Activated T-cell treated with anti-CD3 and anti-CD28 coated beads, Interleukin-2, amount 50 U/mL, for 72 hours (primary cell): ENCODE results near the gene TSKU. TPM values are rescaled to one million over a fixed set of nuclear protein-coding genes. Genes with fewer than 3 reads are reported as not detected.
"Not testable (repeated sequence)": the region's sequence is repeated elsewhere in the genome, so short reads cannot be mapped to it uniquely, and the experiment has no call there.

Source experiments
- ATAC-seq, 2 donors: fragments of 150-1000 bp; cut with Tn5 transposase; replicated peaks in 1 of 2; 2 replicates each; pipeline ENCODE4 v1.10.0; 2021; ENCODE audit warnings: moderate library complexity in 2 of 2, mild to moderate bottlenecking in 1 of 2
- DNase-seq, 2 donors: peaks; one replicate each; pipeline ENCODE4 v3.0.0; 2021 to 2022; ENCODE audit warnings: mixed read lengths in 1 of 2
- H3K27ac Mint-ChIP-seq: one replicate; pipeline ENCODE4 v1.8.0; 2022; ENCODE audit warnings: mild to moderate bottlenecking, moderate library complexity, mixed read lengths
- H3K27me3 Mint-ChIP-seq: one replicate; pipeline ENCODE4 v1.8.0; 2022; ENCODE audit warnings: low read depth, mixed read lengths
- H3K36me3 Mint-ChIP-seq, 2 donors: one replicate each; pipeline ENCODE4 v1.8.0; 2022; ENCODE audit warnings: mixed read lengths in 2 of 2, mild to moderate bottlenecking in 1 of 2; ENCODE audit not compliant: insufficient read depth in 2 of 2
- H3K4me1 Mint-ChIP-seq: one replicate; pipeline ENCODE4 v1.8.0; 2022; ENCODE audit warnings: low read depth, mixed read lengths
- H3K4me3 Mint-ChIP-seq, 2 donors: one replicate each; pipeline ENCODE4 v1.8.0; 2022; ENCODE audit warnings: mild to moderate bottlenecking in 2 of 2, mixed read lengths in 2 of 2, moderate library complexity in 2 of 2
- H3K9me3 Mint-ChIP-seq, 2 donors: one replicate each; pipeline ENCODE4 v1.8.0; 2022; ENCODE audit warnings: mixed read lengths in 2 of 2
- total RNA-seq, 2 donors: library from RNA; stranded (reverse); gene quantifications; one replicate each; pipeline ENCODE4 v1.2.3, GENCODE V29; 2022

The TSKU gene
- total RNA-seq, 2 donors from 2014 or later = 1.4 to 3.6 TPM

- H3K4me1 Mint-ChIP-seq = peaks cover 51% of the 10 kb centered on the region
- ATAC-seq (no peak), DNase-seq (no peak)
- H3K4me3 Mint-ChIP-seq = no peak overlapping the region
- H3K27ac Mint-ChIP-seq = no peak overlapping the region
- no peaks in the 10 kb centered on the region for H3K9me3 Mint-ChIP-seq
- no peaks in the 10 kb centered on the region for H3K36me3 Mint-ChIP-seq
- peaks cover 26% of the 10 kb centered on the region for H3K27me3 Mint-ChIP-seq
Measured at GRCh38 chr11:76808171-76808570, 25.0 kb downstream of the TSKU start.

- DNase-seq (no peak), ATAC-seq (no peak)
- H3K27ac Mint-ChIP-seq = no peak overlapping the region
- H3K4me3 Mint-ChIP-seq = no peak overlapping the region
- H3K27me3 Mint-ChIP-seq = peaks cover 26% of the 10 kb centered on the region
- no peaks in the 10 kb centered on the region for H3K36me3 Mint-ChIP-seq
- peaks cover 43% of the 10 kb centered on the region for H3K4me1 Mint-ChIP-seq
- H3K9me3 Mint-ChIP-seq = no peaks in the 10 kb centered on the region
Measured at GRCh38 chr11:76808996-76809395, 25.8 kb downstream of the TSKU start.

DNA sequence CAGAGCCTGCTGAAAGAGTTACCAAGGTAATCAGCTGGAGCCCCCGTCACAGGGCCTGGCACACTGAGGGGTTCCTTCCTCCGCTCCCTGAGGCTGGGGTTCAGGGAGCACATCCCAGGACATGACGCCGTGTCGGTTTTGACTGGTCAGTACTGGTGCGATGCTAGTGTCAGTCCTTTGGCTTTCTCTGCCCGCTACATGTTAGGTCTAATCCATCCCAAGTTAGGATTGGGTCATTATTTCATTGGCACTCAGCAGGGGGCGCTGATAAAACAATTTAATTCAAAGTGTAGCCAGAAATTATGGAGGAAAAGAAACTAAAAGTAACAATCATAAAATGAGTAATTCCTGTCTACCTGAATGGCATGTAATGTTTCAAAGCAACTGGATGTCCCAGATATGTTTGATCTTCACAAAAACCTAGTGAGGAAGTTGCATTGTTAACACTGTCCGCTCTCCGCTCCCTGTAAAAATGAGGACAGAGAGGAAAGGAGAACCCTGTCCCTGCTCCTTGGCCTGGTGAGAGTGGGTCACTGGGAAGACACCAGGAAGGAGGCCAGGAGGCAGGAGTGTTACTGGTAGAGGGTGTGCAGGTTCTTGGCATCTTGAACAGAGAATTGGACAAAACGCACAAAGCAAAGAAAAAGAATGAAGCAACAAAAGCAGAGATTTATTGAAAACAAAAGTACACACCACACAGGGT lies 27.1 kb downstream of the TSKU start:
- H3K27me3 Mint-ChIP-seq = peaks cover 26% of the 10 kb centered on the region
- H3K36me3 Mint-ChIP-seq = peaks cover under 1 to 3% of the 10 kb centered on the region in 2 donors
- peaks cover under 1 to 1% of the 10 kb centered on the region in 2 donors for H3K9me3 Mint-ChIP-seq
- peak overlapping the region; percentile 5 to 60 for H3K4me3 Mint-ChIP-seq
- ATAC-seq (peak; percentile 48 to 53), DNase-seq (peak; percentile 54 to 61)
- H3K27ac Mint-ChIP-seq = peak overlapping the region; percentile 66
- peaks cover 30% of the 10 kb centered on the region for H3K4me1 Mint-ChIP-seq

DNA sequence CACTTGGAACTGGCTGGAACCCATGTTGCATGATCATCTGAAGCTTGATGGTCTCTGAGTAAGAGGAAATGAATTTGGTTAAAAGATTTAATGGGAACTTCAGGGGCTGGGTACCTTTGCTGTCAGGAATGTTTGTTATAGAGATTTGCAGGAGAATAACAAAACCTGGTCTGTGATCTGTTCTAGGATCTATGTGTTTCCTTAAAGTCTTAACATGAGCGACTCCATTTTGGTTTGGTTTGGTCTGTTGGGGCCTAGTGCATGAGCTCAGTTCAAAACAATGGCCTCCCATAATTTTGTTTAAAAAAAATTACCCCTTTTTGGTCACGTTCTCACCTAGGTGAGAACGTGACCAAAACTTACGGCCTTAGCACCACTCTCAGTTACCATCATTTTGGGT lies 28.1 kb downstream of the TSKU start:
- Mint-ChIP-seq H3K4me1 (peaks cover 20% of the 10 kb centered on the region), H3K27me3 (peaks cover 24% of the 10 kb centered on the region), H3K9me3 (peaks cover 2 to 7% of the 10 kb centered on the region in 2 donors), H3K4me3 (no peak overlapping the region), H3K36me3 (peaks cover 3 to 10% of the 10 kb centered on the region in 2 donors), H3K27ac (no peak overlapping the region)
- DNase-seq (no peak), ATAC-seq (no peak)

DNA sequence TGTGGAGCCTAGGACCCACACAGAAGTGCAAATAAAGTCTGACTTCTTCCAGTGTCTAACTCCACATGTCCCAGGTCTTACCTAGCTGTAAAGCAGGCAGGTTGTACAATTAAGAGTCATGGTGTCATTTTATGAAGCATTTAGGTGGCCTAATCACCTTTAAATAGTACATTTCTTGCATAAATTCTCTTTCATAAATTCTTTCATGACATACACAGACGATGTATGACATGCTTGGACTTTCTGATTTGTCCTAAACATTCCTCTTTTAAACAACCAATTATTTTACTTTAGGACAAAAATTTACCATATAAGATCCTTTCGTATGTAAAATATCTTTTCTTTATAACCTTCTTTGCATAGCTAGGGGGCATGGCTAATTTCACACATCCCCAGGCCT lies 31.3 kb downstream of the TSKU start:
- H3K4me3 Mint-ChIP-seq = no peak overlapping the region
- H3K4me1 Mint-ChIP-seq = peaks cover 7% of the 10 kb centered on the region
- H3K9me3 Mint-ChIP-seq = peaks cover 7 to 14% of the 10 kb centered on the region in 2 donors
- H3K27me3 Mint-ChIP-seq = peaks cover 21% of the 10 kb centered on the region
- ATAC-seq (no peak), DNase-seq (no peak)
- no peak overlapping the region for H3K27ac Mint-ChIP-seq
- H3K36me3 Mint-ChIP-seq = peaks cover 5 to 19% of the 10 kb centered on the region in 2 donors

DNA sequence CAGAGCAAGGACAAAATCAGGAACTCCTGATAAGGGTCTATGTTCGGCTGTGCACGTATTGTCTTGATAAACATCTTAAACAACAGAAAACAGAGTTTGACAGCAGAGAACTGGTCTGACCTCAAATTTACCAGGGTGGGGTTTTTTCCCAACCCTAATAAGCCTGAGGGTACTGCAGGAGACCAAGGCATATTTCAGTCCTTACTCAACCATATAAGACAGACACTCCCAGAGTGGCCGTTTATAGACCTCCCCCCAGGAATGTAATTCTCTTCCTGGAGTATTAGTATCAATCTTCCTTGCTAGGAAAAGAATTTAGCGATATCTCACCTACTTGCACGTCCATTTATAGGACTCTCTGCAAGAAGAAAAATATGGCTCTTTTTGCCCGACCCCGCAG lies 32.5 kb downstream of the TSKU start:
- not testable (repeated sequence) for H3K4me3 Mint-ChIP-seq, DNase-seq, H3K4me1 Mint-ChIP-seq, ATAC-seq, H3K27ac Mint-ChIP-seq
- H3K9me3 Mint-ChIP-seq = peaks cover 7 to 14% of the 10 kb centered on the region in 2 donors
- peaks cover 7 to 21% of the 10 kb centered on the region in 2 donors for H3K36me3 Mint-ChIP-seq
- peaks cover 21% of the 10 kb centered on the region for H3K27me3 Mint-ChIP-seq

DNA sequence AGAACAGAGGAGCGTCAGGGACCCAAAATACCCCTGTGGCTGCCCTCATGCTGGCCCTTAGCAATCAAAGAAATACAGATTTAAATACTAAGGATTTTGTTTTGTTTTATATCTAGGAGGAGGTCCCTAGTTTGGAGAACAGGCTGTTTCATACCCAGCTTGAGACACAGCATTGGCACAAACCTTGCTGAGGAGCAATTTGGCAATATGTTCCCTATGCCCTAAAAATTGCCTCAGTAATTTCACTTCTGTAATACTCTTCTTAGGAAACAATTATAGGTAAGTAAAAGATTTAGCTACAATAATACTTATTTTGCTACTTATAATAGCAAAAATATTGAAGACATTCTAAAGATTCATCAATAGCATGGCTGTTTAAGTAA lies 37.0 kb downstream of the TSKU start:
- peaks cover 11% of the 10 kb centered on the region for H3K4me1 Mint-ChIP-seq
- H3K27ac Mint-ChIP-seq = no peak overlapping the region
- H3K9me3 Mint-ChIP-seq = peaks cover 6 to 14% of the 10 kb centered on the region in 2 donors
- H3K4me3 Mint-ChIP-seq = no peak overlapping the region
- DNase-seq (no peak), ATAC-seq (no peak)
- peaks cover 21% of the 10 kb centered on the region for H3K27me3 Mint-ChIP-seq
- H3K36me3 Mint-ChIP-seq = peaks cover 7 to 19% of the 10 kb centered on the region in 2 donors

- Mint-ChIP-seq H3K4me1 (peaks cover 11% of the 10 kb centered on the region), H3K27me3 (peaks cover 14% of the 10 kb centered on the region)
- H3K9me3 Mint-ChIP-seq, ATAC-seq, H3K27ac Mint-ChIP-seq, H3K36me3 Mint-ChIP-seq, DNase-seq, H3K4me3 Mint-ChIP-seq: not testable (repeated sequence)
Measured at GRCh38 chr11:76821396-76821795, 38.2 kb downstream of the TSKU start.

DNA sequence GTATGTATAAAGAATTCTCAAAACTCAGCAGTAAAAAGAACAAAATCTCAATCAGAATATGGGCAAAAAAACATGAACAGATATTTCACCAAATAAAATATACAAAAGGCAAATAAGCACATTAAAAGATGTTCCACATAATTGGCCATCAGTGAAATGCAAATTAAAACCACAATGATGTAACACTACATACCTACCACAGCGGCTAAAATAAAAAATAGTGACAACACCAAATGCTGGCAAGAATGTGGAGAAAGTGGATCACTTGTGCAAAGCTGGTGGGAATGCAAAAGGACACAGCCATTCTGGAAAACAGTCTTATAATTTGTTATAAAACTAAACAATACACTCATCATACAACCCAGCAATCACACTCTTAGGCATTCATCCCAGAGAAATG lies 39.2 kb downstream of the TSKU start:
- H3K4me3 Mint-ChIP-seq = no peak overlapping the region
- H3K27me3 Mint-ChIP-seq = peaks cover 5% of the 10 kb centered on the region
- H3K9me3 Mint-ChIP-seq = no peaks in the 10 kb centered on the region
- H3K27ac Mint-ChIP-seq = no peak overlapping the region
- H3K4me1 Mint-ChIP-seq = peaks cover 11% of the 10 kb centered on the region
- ATAC-seq = no peak
- H3K36me3 Mint-ChIP-seq = peaks cover 2% of the 10 kb centered on the region in 2 donors
- no peak for DNase-seq

DNA sequence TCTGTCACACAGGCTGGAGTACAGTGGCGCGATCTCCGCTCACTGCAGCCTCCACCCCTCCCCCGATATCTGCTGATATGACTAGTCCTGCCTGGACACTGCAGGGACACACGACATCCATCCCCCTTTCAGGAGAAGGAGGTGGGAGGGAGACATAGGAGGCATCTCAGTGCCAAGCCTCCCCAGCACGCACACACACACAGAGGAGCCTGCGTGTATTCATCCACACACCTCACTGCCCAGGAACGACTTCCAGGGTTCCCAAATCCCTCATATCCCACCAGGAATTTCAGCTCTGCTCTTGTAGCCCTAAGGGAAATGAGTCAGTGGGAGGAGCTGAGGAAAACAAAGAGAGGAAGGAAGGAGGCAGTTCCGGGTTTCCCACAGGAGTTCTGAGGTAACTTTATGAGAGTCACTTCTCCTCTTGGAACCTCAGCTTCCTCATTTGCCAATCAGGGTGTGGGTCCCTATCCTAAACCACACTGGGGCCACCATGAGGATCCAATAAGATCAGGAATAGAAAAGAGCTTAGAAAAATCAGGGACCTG lies 40.4 kb downstream of the TSKU start:
- H3K36me3 Mint-ChIP-seq = peaks cover 2% of the 10 kb centered on the region in 2 donors
- ATAC-seq (no peak), DNase-seq (no peak)
- no peak overlapping the region for H3K27ac Mint-ChIP-seq
- no peaks in the 10 kb centered on the region for H3K9me3 Mint-ChIP-seq
- H3K4me3 Mint-ChIP-seq = no peak overlapping the region
- H3K4me1 Mint-ChIP-seq = peaks cover 11% of the 10 kb centered on the region
- no peaks in the 10 kb centered on the region for H3K27me3 Mint-ChIP-seq

GRCh38 chr11:76824083-76824939 lies 41.2 kb downstream of the TSKU start:
- DNase-seq (no peak), ATAC-seq (no peak)
- no peak overlapping the region for H3K27ac Mint-ChIP-seq
- H3K27me3 Mint-ChIP-seq = no peaks in the 10 kb centered on the region
- no peak overlapping the region for H3K4me3 Mint-ChIP-seq
- H3K36me3 Mint-ChIP-seq = peaks cover 2% of the 10 kb centered on the region in 2 donors
- H3K4me1 Mint-ChIP-seq = peaks cover 11% of the 10 kb centered on the region
- no peaks in the 10 kb centered on the region for H3K9me3 Mint-ChIP-seq

DNA sequence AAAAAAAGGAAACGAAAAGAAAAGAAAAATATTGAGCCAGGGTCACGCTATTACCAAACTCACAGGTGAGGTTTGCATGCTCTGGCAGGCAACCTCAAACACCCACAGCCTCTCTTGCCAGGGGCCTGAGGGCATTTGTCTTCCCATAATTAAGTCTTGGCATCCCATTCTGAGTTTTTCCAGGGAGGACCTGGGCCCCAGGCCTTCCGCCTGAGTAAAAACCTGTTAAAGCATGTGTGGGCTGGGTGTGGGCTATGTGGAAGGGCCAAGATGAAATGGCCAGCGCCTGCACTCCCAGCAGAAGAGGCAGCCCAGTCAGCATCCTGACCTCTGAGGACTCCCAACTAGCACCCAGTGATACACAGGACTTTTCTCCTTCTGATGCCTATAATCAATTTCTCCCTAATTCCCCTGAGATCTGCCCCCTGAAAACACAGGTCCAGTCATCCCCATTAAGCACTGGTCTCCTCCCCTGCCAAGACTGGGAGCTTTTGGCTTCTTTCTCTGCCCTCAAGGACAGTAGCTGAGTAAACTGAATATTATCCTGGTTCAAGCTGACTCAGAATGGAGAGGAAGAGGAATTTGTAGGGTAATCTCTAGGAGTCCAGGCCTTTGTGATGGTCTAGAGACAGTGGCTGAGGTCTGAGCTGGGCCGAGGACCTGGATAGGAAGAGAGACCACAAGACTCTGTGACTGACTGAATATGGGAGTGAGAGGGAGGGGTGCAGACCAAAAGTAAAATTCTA lies 42.0 kb downstream of the TSKU start:
- DNase-seq (no peak), ATAC-seq (no peak)
- Mint-ChIP-seq H3K4me1 (peaks cover 11% of the 10 kb centered on the region), H3K36me3 (peaks cover 2% of the 10 kb centered on the region in 2 donors), H3K27ac (no peak overlapping the region), H3K27me3 (no peaks in the 10 kb centered on the region), H3K4me3 (no peak overlapping the region), H3K9me3 (peaks cover 0 to 1% of the 10 kb centered on the region in 2 donors)
